Amniotic epithelial cell (primary cell): ENCODE data around the gene CPB2.

Experiments used
- DNase-seq: peaks from one replicate; pipeline ENCODE4 v3.0.0-alpha.2; 2010; ENCODE audit warnings: low read depth

Gene CPB2

GRCh38 chr13:46052319-46053161 lies 52.3 kb downstream of the CPB2 start, which contains the start of gene ZC3H13:
TSS of gene ZC3H13 (minus strand) at chr13:46052746. CDS start at chr13:46045507, 7,239 bp downstream.
- peak; percentile 96 for DNase-seq

GRCh38 chr13:46051968-46052318 lies 52.9 kb downstream of the CPB2 start:
- no peak for DNase-seq

- DNase-seq: no peak
These were observed 54.1 kb downstream of the CPB2 start for GRCh38 chr13:46050771-46051170.

- no peak for DNase-seq
These were observed 59.4 kb downstream of the CPB2 start for GRCh38 chr13:46045424-46045823.

GRCh38 chr13:46043647-46044046 lies 61.2 kb downstream of the CPB2 start:
- DNase-seq: no peak

DNA sequence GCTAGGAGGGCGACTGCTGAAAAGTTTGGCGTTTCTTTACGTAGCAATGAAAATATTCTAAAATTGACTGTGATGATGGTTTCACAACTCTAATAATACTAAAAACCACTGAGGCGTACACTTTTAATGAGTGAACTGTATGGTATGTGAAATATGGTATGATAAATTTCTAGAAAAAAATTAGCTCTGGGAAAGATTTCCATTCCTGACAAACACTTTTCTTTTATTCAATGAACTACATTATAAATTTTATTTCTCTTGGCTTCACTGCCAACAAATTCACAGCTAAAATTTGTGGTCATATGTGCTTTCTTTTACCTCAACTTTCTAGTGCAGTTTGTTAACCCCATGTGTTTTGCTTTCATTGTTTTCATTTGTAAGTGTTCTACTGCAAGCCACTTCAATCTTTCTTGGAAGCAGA lies 63.4 kb downstream of the CPB2 start:
- peak; percentile 58 for DNase-seq

GRCh38 chr13:46040763-46041162 lies 64.1 kb downstream of the CPB2 start:
- DNase-seq: no peak

- no peak for DNase-seq
These were observed 65.2 kb downstream of the CPB2 start for GRCh38 chr13:46039411-46040182.

- DNase-seq: no peak
These were observed 66.5 kb downstream of the CPB2 start for GRCh38 chr13:46038296-46038695.

DNA sequence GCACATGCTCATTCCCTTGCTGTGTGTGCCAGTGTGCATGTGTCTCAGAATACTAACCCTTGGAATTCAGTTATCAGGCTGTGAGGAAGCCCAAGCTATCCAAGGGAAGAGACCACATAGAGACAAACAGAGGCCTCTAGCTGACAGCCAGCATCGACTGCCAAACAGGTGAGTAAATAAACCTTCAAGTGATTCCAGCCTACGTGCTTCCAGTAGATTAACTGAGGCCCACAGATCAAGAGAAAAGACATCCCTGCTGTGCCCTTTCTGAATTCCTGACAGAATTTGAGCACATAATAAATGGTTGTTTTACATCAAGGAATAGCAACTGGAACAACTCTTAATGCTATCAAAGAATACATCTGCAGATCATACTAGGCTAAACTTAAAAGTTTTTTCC lies 69.8 kb downstream of the CPB2 start:
- DNase-seq: no peak

GRCh38 chr13:46032341-46032740 lies 72.5 kb downstream of the CPB2 start:
- peak; percentile 31 for DNase-seq

- DNase-seq: no peak
These were observed 73.1 kb downstream of the CPB2 start for GRCh38 chr13:46031581-46032263.

DNA sequence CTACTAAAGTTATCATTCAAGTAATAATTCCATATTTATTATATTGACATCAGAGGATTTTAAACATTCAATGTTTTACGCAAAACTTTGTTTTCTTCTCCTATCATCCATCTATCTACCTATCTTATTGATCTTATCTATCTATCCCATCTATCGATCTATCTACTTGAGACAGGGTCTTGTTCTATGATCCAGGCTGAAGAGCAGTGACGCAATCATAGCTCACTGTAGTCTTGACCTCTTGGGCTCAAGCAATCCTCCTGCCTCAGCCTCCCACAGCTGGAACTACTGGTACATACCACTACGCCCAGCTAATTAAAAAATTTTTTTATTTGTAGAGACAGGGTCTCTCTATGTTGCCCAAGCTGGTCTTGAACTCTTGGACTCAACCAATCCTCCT lies 79.7 kb downstream of the CPB2 start:
- DNase-seq: no peak

GRCh38 chr13:46022481-46022880 lies 82.4 kb downstream of the CPB2 start:
- DNase-seq: no peak

DNA sequence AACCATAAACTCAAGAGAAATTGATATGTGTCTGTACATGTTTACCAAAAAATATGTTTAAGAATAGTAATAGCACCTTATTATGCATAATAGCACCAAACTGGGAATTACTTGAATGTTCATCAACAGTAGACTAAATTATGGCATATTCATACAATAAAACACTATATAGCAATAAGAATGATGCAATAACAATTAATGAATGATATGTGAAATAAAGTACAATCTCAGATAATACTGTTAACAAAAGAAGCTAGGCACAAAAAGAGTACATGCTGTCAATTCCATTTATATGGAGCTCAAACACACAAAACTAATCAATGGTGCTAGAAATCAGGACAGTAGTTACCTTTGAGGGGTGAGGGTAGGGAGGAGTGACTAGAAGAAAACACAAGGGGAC lies 88.6 kb downstream of the CPB2 start:
- no peak for DNase-seq

GRCh38 chr13:46015366-46015765 lies 89.5 kb downstream of the CPB2 start:
- peak; percentile 44 for DNase-seq

- no peak for DNase-seq
These were observed 92.4 kb downstream of the CPB2 start for GRCh38 chr13:46012404-46012803.

GRCh38 chr13:46010148-46010547 lies 94.7 kb downstream of the CPB2 start:
- DNase-seq: no peak

GRCh38 chr13:46008631-46009030 lies 96.2 kb downstream of the CPB2 start:
- no peak for DNase-seq

DNA sequence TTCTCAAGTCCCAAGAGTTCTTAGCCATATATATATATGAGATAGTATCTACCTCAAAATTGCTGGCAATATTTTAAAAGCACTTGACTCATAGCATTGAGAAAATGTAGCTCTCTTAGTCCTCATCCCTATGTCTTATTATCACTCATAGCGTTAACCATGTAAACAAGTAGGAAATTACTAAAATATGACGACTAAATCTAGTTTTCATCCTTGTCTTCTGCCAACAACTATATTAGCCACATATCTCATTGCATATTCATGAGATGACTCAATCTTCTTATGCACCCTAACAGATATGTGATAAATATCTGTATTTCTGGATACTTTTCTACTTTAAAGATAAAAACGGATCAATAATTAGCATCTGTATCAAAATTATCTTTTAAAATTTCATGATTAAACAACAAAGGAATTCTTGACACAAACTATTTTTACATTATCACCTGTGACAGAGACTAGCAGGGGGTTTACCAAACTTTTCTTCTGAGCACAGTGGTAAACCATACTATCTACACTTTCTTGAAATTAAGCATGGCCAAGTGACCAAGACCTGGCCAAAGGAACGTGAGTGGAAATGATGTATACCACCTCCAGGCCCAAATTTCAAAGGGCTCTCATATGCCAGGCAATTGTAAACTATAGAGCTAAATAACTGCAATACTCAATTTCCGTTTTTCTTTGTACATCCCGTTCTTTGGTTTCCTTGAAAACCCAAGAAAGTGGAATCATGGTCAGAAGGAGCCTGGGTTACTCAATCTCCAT lies 98.0 kb downstream of the CPB2 start:
- DNase-seq: peak; percentile 27

GRCh38 chr13:46004491-46004890 lies 100.3 kb downstream of the CPB2 start:
- DNase-seq: no peak
